EL (cell line): ENCODE data around the gene ZNF616.

Source experiments
- DNase-seq: peaks from one replicate; pipeline ENCODE4 v3.0.0-alpha.2; 2016

ZNF616 gene

GRCh38 chr19:52139252-52140031, at the start of gene ZNF616:
ZNF616 (minus strand) TSS chr19:52139938; CDS start chr19:52130512, 9,426 bp downstream.
- DNase-seq = peak; percentile 94

DNA sequence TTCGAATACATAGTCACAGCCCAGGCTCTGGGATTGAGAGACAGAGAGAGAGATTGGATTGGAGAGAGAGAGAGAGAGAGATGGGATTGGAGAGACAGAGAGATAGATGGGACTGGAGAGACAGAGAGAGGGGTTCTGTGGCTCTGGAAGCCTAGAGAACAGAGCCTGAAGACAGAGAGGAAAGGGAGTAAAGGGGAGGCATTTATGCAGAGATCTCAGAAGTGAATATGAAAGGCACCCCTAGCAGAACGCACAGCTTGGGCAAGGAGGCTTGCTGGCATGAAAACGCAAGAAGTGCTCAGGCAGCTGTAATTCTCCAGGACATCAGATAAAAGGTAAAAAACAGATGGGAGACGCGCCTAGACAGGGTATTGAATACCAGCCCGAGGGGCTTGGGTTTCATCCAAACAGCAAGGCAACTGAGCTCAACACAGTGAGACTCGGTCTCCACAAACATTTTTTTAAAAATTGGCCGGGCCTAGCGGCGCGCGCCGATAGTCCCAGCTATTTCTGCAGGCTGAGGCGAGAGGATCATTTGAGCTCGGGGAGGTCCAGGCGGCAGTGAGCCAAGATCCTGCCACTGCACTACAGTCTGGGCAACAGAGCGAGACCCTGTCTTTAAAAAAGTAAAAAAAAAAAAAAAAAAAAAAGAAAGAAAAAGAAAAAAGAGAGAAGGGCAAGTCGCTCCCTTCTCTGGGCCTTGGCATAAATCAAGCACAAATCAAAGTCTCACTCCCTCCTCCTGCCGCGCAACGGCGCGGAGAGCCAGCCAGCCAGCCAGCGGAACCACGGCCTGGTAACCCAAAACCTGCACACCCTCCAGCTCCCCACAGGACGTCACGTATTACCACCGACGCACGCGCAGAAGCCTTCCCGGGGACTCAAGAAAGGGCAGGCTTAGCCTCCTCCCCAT, 49.3 kb upstream of the ZNF616 start:
- no peak for DNase-seq

DNA sequence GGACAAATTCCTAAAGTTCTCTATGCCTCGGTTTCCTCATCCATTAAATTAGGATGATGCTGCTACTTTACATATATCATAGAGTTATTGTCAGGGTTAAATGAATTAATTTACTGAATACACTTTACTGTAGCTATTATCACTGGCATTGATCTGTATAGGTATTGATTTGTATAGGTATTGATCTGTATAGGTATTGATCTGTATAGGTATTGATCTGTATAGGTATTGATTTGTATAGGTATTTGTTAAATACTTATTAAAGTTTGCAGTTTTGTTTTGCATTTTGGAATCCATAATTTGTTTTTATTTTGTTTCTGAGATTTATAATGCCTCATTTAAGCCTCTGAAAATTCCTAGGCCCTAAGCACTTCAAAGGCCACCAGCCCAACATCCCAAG, 47.7 kb upstream of the ZNF616 start:
- DNase-seq = no peak

DNA sequence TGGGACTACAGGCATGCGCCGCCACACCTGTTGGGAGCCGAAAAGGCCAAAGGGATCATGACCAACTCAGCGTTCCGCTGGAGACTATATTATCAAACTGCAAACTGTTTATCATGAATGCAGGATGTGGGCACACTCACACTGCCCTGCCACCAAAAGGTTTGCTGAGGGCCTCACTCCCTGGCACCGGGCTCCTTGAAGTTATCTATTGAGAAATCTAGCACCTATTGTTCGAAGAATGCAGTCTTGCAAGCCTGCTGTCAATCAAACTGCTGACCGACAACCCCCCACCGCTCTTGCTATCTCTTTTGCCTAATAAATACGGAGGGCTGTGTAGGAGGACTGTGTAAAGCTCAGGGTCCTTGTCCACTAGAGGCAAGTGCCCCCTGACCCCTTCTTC, 36.8 kb upstream of the ZNF616 start:
- DNase-seq = no peak

- no peak for DNase-seq
Observed at GRCh38 chr19:52172347-52172746, 32.6 kb upstream of the ZNF616 start.

DNA sequence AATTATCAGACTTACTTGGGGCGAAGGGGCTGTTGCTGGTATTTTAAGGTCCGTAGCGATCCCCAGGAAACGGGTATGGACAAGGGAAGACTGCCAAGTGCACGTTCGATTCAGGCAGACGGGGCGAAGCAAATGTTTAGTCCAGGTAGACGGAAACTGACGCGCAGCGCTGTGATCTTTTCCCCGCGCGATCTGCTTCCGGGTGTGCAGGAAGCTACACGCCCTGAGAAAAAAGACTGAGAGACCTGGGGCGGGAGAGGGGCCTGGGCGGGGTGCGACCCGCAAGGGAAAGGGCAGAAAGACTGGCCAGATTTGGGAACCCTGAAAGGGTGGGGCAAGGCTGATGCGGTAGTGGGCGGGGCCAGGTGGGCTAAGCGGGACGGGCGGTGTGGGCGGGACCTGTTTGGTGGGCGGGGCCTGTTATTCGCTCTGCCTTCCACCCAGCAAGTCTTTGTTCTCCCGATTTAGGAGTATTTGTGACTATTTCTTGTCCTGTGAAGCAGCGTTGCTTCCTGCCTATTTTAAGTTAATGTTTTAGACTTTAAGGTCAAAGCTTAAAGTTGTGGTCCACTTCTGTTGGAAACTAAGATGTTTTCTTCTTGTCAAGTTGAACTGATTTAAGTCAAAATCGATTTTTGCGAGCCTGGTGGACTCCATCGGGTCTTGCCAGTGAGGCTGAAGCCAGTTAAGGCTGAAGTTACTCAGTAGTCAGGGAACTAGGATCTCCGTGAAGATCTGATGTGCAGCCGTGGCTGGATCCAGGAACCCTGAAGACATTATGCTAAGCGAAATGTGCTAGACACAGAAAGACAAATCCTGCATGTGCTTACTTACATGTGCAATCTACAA, 31.8 kb upstream of the ZNF616 start, which contains the start of gene ZNF836:
TSS of gene ZNF836 (minus strand) at position 301 of the 849 bp plus-strand sequence. CDS start 3,549 bp downstream, outside the sequence.
- peak; percentile 67 for DNase-seq

GRCh38 chr19:52170863-52171320, 31.2 kb upstream of the ZNF616 start:
- DNase-seq = peak; percentile 21

DNA sequence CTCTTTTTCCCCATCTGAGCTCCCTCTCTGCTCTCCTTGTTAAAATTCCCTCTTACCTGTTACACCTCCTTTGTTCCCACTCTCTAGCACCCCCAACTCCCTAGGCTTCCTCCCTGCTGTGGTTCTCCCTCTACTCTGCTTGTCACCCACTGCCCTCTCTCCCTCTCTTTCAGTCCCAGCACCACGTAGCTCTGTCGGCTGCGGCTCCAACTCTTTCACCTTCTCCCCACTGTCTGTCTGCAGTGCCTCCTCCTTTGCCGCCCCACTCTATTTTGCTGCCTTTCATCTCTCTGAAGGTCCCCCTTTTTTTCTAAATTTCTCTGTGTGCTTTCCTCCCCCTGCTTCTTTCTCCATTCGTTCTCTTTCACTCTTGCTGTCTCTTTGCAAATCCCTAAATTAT, 30.6 kb upstream of the ZNF616 start:
- peak; percentile 3 for DNase-seq

DNA sequence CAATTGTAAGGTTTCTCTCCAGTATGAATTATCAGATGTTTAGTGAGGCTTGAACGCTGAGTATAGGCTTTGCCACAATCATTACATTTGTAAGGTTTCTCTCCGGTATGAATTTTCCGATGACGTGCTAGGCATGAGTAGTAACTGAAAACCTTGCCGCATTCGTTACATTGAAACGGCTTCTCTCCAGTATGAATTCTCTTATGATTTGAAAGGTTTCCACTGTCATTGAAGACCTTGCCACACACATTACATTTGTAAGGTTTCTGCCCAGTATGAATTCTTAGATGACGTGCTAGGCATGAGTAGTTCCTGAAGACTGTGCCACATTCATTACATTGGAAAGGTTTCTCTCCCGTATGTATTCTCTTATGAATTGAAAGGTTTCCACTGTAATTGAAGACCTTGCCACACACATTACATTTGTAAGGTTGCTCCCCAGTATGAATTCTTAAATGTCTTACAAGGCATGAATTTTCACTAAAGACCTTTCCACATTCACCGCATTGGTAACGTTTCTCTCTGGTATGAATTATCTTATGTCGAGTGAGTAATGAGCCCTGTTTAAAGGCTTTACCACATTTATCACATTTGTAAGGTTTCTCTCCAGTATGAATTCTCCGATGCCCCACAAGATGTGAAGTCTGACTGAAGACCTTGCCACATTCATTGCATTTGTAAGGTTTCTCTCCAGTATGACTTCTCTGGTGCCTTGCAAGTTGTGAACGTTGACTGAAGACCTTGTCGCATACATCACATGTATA, 16.0 kb upstream of the ZNF616 start:
- DNase-seq = no peak

- DNase-seq = no peak
Observed at GRCh38 chr19:52148256-52148655, 8.5 kb upstream of the ZNF616 start.

DNA sequence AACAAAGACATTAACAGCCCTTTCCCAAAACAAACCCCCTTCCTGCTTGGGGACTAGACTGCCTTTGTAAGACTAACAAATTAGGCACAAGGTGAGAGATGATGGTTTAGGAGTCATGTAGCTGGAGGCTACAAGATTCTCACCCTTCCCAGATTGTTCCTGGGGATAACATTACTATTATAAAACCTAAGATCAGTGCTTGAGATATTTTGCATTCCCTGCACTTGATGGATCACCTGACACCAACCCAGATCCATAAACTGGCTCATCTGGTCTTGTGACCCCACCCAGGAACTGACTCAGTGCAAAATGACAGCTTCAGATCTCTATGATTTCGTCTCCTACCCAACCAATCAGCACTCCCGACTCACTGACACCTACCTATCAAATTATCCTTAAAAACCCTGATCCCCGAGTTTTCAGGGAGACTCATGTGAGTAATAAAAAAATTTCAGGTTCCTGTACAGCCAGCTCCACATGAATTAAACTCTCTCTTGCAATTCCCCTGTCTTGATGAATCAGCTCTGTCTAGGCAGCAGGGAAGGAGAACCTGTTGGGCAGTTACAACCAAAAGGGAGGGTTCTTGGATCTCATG, 2.4 kb upstream of the ZNF616 start:
- no peak for DNase-seq

DNA sequence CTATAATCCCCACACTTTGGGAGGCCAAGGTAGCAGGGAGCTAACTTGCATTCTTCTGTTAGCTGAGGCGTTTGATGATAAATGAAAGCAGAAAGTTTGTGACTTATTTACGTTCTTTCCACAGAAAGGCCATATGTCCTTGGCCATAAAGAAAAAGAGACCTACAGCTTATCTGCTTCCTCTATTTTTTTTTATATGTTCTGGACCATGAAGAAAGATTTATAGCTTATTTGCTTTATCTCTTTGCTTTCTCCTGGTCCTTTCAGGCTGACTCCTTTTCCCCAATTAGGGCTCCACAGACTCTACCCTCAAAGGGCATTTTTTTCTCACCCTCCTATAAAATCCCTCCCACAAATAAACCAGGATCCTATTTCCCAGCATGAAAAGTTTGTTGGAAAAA, 1.5 kb upstream of the ZNF616 start:
- no peak for DNase-seq

GRCh38 chr19:52140032-52140710, 433 bp upstream of the ZNF616 start:
- no peak for DNase-seq

- DNase-seq = no peak
Observed at GRCh38 chr19:52138983-52139251, 821 bp downstream of the ZNF616 start.

DNA sequence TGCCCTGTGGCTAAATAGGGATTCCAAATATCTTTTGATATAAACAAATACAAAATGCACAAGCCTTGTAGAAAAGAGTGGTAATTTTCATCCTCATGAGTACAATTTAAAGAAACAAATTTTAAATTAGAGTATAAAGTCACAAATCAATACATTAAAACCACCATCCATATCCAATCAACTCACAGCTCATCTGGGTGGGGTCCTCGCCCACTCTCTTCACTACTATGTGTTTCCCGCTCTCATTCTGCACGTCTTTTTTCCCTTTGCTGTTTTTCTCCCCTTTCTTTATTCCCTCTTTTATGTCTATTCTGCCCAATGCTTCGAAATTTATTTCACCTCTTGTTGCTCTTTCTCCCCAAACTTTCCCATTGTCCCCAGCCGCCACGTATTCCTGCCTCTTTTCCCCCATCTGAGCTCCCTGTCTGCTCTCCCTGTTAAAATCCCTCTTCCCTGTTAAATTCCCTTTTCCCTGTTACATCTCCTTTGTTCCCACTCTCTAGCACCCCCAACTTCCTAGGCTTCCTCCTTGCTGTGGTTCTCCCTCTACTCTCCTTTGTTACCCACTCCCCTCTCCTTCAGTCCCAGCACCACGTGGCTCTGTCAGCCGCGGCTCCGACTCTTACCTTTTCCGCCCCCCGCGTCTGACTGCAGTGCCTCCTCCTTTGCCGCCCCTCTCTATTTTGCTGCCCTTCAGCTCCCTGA, 1.3 kb downstream of the ZNF616 start:
- DNase-seq = peak; percentile 30

GRCh38 chr19:52120286-52120685, 19.5 kb downstream of the ZNF616 start:
- no peak for DNase-seq

DNA sequence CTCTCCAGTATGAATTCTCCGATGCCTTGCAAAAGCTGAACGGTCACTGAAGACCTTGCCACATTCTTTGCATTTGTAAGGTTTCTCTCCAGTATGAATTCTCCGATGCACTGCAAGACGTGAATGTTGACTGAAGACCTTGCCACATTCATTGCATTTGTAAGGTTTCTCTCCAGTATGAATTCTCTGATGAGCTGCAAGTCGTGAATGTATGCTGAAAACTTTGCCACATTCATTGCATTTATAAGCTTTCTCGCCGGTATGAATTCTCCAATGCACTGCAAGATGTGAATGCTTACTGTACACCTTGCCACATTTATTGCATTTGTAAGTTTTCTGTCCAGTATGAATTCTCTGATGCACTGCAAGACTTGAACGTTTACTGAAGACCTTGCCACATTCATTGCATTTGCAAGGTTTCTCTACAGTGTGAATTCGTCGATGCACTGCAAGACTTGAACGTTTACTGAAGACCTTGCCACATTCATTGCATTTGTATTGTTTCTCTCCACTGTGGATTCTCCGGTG, 24.1 kb downstream of the ZNF616 start:
- DNase-seq = no peak

- no peak for DNase-seq
Observed at GRCh38 chr19:52114691-52115090, 25.0 kb downstream of the ZNF616 start.

DNA sequence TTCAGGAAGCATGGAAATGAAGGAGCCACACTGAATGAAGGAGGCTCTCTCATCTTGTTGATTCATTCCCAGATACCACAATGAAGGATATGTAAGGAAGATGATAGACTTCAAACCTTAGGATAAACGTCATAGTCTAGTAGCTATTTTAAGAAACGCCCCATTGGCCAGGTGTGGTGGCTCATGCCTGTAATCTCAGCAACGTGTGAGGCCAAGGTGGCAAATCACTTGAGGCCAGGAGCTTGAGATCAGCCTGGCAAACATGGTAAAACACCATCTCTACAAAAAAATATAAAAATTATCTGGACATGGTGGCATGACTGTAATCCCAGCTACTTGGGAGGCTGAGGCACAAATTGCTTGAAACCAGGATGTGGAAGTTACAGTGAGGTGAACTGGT, 27.1 kb downstream of the ZNF616 start:
- DNase-seq = no peak

DNA sequence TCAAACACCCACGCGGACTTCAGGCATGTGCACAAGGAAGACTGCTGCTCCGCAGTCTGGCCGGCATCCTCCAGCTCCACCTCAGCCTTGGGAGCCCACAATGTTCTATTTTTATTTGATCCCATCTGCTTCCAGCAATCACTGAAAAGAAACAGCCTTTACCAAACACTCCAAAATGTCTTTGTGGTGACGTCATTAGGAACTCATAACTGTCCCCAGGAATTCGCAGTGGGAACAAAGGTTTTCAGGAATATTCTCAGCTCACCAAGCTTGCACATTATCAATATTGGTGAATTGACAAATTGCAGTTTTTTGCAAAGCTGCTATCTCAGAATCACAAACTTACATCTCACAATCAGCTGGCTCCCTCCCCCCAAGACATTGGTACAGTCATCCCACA, 29.0 kb downstream of the ZNF616 start:
- DNase-seq = no peak
